T1000 (cell line): ENCODE data around the gene ACKR3.

Experiments used
- DNase-seq: peaks from one replicate; lab custom pipeline; 2025; ENCODE audit warnings: mixed read lengths; lab: John Stamatoyannopoulos, UW

Gene ACKR3

DNA sequence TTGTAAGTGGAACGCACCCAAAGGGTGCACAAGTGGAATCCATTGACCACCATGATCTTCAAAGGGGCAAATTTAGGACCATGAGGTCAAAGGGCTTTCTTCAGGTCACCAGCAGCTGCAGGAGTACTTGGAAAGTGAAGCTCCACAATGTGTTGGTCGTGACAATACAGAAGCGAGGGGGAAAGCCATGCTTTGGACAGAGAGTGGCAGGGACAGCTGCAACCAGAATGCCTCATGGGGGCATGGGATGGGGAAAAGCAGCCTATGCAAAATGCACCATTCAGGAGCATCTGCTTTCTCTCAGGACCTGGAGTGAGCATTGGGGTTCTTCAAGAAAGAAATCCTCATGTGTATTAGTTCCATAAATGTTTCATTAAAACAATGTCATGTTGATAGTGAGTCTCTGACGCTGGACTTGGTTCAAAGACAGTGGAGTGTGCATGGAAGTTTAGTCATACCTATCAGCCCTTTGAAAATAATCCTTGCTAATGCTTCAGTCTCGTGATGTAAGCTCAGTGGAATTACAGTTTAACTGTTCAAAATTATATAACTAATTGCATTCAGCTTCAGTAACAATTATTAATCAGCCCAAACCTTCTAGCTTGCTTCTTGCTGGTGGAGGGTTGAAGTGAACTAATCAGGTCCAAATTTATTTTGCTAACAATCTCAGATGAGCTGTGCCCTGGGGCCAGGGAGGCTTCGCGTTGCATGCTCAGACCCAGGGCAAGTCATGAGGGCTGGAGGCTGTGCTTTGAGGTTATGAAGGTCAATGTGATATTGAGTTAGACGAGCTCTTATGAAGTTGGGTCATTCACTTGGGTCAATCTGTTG, 41.6 kb downstream of the ACKR3 start:
- DNase-seq = no peak

DNA sequence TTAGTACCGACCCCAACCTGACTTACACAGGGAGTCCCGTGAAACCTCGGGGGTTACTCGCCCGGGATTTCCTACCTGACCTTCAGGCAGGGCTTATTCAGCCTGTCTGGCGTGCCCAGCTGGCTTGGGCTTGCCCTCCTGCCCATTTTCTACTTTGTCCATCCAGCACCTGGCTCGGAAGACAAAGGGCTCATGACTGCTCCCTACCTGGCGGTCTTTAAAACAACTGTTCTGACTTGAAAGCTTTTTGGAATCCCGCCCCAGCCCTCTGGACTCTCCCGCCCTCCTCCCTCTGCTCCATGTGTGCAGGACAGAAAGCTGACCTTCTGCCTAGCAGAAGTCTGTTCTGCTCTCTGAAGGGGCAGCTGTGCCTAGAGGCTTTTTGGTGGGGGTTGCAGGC, 43.1 kb downstream of the ACKR3 start:
- no peak for DNase-seq

DNA sequence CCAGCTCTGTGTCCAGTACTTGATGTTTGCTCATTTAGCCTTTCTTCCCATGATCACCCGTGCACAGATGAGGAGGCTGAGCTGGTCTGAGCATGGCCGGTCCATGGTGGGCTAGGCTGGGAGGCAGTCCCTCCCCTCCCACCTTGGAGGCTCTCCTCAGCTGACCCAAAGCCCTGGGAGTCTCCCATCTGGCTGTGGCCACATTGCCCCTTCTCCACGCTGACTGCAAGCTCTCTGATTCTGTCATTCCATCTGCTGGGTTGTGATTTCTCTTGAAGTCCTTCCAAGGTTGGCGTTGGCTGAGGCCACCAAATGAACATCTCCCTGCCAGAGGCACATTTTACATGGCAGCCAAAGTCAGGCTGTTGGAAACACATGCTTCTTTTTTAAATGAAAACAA, 44.0 kb downstream of the ACKR3 start:
- DNase-seq = no peak

DNA sequence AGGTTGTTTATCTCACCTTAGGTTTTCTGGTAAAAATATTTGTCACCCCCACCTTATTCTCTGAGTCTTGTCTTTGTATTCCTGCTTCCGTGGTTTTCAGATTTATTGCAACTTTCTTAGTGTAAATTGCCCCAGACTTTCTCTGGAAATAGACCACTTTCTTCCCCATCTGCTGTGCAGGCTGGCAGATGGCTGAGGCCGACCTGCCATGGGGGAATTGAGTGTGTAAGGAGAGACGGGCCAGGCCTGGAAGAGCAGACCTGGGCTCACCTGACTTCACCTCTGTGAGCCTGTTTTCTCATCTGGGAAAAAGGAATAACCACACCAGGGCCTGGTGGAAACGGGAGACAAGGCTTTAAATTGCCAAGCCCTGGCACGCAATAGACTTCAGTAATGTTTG, 44.9 kb downstream of the ACKR3 start:
- no peak for DNase-seq

DNA sequence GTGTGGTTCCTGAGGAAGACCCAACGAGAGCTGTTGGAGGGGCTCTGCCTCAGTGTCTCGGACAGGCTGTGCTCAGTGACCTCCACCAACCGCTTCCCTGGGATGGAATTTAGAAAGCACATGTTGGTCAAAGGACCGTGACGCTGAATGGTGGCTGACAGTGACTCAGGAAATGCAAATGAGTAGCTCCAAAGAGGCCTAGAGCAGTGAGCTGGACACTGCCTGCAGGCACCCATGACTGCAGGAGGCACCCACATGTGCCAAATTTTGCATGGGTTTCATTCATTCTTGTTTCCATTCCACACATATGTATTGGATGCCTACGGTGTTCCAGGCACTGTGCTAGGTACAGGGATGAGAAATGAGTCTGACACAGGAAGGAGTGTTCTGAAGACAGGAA, 46.4 kb downstream of the ACKR3 start:
- no peak for DNase-seq

DNA sequence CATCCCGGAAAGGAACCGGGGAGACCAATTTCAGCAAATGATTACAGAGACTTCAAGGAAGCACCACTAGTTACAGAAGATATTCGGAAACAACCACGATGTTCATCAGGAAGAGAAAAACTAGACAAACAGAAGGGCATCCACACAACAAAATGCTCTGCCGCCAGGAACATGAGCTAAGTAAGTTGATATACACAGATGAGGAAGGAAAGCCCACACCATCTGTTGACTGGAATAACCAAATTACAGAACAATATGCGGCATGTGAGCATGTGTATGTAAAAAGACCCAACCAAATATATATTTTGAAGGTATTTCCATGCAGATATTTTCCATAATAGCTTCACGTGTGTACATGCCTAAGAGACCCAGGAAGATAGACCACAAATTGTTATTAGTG, 47.0 kb downstream of the ACKR3 start:
- DNase-seq = no peak

DNA sequence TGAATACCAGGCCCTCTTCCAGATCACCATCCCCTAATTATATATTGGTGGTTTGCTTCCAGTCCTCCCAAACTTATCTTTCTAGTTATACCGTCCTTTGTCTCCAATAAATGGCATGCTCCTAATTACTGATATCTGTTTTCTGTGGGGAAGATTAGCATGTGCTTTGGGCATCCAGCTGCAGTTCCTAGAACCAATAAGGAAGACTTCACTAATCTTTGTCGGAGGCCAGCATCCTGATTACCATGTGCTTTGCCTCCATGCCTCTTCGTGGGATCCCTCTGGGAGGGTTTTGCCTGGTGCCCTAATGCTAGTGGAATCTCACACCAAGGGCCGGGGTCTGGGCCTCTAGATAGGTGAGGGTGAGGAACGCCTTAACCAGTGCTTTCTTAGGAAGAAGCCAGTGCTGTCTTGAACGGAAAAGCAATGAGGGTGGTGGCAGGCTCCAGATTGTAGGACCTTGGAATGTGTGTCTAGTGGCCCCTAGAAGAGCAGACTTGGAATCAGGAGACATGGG, 47.7 kb downstream of the ACKR3 start:
- DNase-seq = no peak

DNA sequence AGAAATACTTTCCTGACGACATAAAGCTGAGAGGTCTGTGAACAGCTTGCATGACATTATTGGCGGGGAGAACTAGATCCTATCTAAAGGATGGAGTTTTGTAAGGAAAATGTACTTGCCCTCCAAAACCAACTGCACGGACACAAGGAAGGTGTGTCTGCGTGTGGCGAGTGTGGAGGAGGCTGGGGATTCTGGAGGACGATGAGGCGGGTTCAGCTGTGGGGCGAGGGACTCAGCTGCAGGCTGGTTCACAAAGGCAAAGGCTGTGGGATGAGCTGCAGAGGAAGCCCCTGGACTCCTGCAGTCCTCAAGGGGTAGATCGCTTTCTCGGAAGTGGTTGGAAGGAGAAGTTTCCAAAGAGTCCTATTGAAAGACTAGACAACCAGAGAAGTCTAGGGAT, 48.2 kb downstream of the ACKR3 start:
- no peak for DNase-seq

DNA sequence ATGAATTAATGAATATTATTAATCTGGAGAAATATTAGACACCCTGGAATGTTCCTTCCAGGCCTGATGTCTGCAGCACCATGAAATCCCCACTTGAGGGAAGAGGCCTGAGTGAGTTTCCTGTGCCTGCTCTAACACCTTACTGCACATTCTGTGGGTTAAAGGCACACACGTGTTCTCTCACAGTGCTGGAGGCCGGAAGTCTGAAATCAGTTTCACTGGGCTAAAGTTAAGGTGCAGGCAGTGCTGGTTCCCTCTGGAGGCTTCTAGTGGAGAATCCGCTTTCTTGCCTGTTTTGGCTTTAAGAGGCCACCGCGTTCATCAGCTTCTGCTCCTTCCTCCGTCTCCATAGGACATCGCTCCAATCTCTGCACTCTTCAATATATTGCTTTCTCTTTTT, 48.7 kb downstream of the ACKR3 start:
- no peak for DNase-seq

DNA sequence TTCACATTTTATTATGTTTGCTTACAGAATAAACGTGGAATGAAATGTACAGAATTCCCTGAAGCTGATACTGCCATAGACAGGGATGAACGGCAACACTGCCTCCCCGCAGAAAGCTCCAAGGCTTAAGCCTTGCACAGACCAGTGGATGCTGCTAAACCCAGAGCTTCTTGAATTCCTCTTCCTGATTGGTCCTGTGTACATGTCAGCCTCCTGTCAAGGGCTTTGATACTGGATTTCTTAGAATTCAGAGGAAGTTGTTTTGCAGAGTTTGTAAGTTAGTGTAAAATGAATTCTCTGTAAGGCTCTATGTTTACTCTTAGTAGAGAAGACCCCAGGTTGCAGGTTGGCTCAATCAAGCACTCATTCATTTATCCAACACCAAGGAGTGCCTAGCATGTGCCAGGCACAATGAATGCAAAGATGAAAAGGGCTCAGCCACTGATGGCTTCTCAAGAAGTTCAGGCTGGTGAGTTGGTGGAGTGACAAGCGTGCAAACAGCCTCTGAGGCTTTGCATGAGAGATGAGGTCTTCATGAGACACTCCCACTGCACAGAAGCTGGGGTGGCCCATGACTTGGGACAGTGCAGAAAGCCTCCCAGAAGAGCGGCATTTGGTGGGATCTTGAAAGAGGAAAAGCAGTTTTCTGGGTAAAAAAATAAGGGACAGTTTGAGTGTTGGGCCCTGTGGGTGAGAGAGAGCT, 50.4 kb downstream of the ACKR3 start:
- no peak for DNase-seq

DNA sequence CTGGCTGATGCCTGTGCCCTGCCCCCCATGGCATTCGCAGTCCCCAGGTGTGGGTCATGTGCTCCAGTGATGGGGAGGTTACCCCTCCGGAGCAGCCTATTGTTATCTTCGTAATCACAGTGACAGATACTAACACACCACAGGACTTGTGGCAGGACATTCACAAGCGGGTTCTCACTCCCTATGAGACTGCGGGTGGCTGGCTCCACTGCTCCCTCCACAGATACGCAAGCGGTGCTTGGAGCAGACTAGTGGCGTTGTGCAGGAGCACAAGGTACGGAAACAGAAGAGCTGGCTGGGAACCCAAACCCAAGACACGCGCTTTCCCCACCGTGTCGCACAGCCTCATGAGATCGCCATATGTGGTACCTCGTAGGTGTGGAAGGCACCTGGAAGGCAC, 52.2 kb downstream of the ACKR3 start:
- DNase-seq = no peak

DNA sequence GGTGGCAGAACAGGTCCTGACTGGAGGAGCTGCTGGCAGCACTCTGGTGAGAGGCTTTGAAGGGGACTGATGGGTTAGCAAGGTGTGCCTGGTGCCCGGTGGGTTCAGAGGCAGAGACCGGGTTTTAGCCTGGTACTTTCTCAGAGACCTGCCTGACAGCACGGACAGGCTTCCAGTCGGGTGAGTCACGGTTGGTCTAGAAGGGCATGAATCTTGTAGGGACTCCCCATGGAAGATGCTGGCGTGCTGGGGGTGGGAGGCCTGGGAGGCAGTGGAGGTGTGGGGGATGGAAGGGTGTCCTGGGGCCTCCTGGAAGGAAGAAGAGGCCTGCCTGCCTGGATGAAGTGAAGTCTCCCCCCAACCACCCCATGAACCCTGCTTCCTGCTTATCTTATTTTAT, 52.6 kb downstream of the ACKR3 start:
- no peak for DNase-seq

DNA sequence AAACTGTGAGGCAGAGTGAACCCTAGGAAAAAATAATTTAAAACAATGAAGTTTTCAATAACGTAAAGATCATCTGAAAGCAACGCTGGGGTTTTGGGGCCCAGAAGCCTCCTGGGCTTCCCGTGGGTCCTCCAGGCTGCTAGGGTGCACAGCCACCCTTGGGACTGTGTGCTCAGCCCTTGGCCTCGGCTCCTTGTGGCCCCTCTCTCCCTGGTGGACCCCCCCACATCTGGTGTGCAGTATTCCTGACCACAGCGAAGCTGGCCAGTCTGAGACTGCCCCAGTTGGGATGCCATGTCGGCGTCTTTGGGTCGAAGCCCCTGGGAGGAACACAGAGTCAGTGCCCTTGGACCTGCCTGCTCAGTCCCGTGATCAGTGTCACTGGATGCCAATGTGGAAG, 53.0 kb downstream of the ACKR3 start:
- no peak for DNase-seq

DNA sequence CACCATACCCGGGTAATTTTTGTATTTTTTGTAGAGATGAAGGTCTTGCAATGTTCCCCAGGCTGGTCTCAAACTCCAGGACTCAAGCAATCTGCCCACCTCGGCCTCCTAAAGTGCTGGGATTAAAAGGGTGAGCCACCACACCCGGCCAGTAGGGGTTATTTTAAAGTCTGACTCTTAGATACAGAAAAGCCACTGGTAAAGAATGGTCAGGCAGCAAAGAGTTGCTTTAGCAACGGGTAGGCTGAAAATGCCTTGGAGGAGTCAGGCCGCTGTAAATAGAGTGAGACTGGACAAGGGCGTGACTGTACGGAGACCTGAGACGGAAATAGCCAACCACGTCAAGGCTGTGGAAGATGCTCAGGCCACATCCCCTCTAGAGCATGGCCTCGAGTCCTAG, 54.2 kb downstream of the ACKR3 start:
- DNase-seq = no peak

DNA sequence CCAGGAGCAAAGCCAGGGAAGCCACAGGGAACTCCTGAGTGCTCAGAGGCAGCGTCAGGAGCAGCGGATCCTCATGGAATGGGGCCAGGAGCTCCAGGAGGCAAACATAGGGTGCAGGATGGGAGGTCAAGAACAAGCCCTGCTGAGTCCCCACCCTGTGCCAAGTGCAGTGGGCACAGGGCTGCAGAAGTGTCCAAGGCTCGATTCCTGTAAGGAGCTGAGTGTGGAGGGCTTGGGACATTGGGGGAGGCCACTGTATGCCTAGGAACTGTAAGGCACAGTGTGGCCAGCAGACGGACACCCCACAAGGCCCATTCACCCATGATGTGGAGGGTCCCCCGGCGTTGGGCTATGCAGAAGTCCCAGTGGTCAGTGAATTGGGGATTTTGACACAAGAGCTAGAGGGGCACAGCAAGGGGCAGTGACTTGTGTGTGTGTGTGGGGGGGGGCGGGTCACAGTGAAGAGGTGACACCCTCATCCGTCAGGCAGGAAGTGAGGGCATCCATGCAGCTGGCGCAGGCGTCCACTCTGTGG, 55.6 kb downstream of the ACKR3 start:
- no peak for DNase-seq

DNA sequence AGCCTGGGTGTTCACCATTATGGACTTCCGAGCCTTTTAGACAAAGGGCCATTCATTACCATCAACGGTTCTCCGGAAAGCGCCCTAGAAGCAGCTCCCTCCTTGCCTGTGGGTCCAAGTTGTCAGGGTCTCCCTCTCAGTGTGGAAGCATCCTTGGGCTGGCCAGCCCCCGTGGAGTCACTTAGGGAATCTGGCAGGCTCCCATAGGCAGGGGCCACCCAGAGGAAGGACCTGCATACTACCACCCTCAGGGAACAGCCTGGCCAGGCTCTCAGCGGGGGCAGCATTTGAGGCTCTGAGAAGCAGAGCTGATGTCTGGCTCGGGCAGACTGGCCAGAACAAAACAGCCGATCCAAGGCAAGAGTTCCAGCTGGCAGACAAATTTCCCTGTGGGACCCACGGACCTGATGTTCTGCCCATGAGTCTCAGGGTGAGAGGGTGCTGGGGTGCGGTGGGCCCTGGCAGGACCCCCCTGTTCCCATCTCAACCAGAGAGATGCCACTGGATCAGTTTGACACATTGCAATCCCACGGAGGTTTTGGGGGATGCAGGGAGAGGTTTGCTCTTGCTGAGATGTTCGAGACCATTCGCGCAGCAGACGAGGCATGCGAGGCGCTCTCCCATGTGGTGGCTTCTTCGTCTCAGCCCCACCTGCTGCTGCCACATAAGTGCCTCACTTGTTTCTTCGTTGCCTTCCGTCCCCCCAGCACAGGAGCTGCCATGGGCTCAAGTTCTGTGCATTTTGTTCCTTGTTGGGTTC, 56.9 kb downstream of the ACKR3 start:
- DNase-seq = no peak

DNA sequence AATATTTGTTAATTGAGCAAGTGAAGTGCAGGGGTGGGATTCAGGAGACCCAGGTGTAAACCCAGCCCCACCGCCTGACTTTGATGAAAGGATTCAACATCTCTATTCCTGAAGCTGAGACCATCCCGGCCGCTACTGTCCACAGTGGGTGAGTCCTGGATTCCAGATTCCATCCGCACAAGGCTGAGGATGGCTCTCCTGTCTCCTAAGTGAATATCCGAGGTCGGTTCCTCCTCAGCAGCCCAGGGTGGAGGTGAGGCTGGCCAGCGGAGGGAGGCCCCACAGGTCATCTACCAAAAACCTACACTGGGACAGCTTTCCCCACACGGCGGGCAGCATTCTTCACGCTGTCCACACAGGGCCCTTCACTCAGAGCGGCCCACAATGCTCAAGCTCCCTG, 57.6 kb downstream of the ACKR3 start:
- no peak for DNase-seq

DNA sequence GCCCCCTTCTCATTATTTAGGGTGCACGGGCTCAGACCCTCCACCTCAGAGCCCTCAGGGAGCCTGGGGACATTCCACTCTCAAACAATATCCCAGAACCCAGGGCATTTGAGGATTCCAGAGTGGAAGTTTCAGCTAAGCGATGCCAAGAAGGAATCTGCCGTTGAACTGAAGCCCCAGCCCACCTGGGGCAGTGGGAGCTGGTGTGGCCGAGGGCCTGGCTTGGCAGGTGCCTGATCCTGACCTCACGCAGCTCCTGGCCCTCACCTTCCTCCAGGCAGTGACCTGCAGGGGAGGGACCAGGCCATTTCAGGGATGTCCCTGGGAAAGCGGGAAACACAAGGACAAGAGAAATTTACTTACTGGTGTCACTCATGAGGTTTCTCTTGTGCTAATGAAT, 58.2 kb downstream of the ACKR3 start:
- no peak for DNase-seq

DNA sequence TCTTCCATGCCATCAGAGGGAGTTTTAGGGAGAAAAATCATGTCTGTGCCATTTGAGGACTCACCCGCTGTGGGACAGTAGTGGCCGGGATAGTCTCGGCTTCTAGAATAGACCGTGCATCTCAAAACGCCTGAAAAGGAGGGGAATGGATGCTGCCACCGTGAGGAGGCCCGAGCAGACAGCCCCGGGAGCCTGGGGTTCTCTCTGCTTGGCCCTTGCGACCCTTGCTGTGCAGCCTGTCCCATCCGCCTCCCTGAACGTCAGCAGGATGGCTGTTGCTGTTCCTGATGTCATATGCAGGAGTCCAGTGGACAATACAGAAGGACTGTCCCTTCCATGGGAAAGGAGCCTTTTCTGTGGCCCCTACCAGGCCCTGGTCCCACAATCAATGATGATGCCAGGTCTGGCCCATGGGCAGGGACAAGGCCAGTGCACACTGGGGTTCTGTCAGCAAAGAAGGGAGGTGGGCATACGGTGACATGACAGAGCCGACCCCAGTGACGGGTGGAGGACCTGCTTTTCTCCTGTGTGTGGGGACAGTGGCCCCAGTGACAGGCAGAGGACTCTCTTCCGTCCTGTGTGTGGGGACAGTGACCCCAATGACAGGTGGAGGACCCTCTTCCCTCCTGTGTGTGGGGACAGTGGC, 58.8 kb downstream of the ACKR3 start:
- DNase-seq = no peak

DNA sequence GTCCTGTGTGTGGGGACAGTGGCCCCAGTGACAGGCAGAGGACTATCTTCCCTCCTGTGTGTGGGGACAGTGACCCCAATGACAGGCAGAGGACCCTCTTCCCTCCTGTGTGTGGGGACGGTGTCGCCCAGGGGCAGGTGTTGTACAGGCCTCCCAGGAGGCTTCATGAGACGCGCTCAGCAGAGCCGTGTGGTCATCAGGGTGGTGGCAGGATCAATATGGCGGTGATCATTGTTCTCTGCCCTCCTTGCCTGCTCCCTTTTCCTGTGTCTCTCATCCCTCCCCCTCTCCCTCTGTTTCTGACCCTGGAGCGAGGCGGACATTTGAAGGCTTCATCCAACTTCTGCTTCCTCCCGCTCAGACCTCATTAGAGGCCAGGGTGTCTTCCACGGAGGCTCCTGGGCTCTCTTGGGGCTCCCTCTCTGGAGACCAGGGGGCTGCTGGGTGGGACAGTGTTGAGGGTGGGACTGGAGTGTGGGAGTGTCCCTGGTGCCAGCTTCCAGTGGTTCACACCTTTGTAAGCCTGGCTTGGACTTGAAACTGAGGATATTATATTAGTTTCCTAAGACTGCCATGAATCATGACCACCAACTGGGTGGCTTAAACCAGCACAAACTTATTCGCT, 59.5 kb downstream of the ACKR3 start:
- no peak for DNase-seq
